Measurements from ENCODE around the gene SGMS1.
A peak's percentile ranks its signal among the peaks of the same experiment; 100 is the strongest.

SGMS1 gene

GRCh38 chr10:50618624-50619023 lies 5.1 kb downstream of the SGMS1 start:
- no peak overlapping the region for H2BK5ac ChIP-seq (ENCODE audit: low read length)
- H2BK15ac ChIP-seq (ENCODE audit: low read length) = no peak overlapping the region
- H2BK120ac ChIP-seq (ENCODE audit: low read depth, low read length) = no peak overlapping the region
- no peak overlapping the region for H3K9ac ChIP-seq (ENCODE audit: low read depth, low read length, poor library complexity)
- H4K8ac ChIP-seq (ENCODE audit: low read depth, low read length) = no peak overlapping the region
- H4K91ac ChIP-seq (ENCODE audit: low read depth, low read length, poor library complexity) = no peak overlapping the region
- WGBS, 2 donors (ENCODE audit: extremely low coverage in 2 of 2, insufficient read length in 2 of 2, insufficient replicate concordance in 1 of 2) = no CpG with 5 or more reads among the region's 3 CpGs
- no peak overlapping the region for H3K23ac ChIP-seq (ENCODE audit: low read depth, low read length, poor library complexity)
- DNase-seq (ENCODE audit: low spot score) = no peak
- no peak overlapping the region for H3K14ac ChIP-seq (ENCODE audit: low read length)
- H3K4me1 ChIP-seq (ENCODE audit: control insufficient read depth in 2 of 2, insufficient read depth in 1 of 2, low read depth in 1 of 2, low read length in 2 of 2) = peaks cover 2 to 6% of the 10 kb centered on the region in 2 donors
- H2AFZ ChIP-seq (ENCODE audit: low read length) = no peak overlapping the region
- H3K9me3 ChIP-seq (replicated peaks in 1 of 2; ENCODE audit: control insufficient read depth in 2 of 2, insufficient read depth in 1 of 2, low read depth in 1 of 2, low read length in 2 of 2) = no peaks in the 10 kb centered on the region
- no peaks in the 10 kb centered on the region for H3K79me1 ChIP-seq (ENCODE audit: low read depth, low read length)
- peaks cover 0 to 3% (median 0%) of the 10 kb centered on the region in 3 experiments for H3K27me3 ChIP-seq (ENCODE audit: control insufficient read depth in 3 of 3, insufficient read depth in 3 of 3, low read depth in 1 of 3, low read length in 3 of 3)
- H3K4me2 ChIP-seq (ENCODE audit: insufficient read depth, low read length, poor library complexity, severe bottlenecking) = no peak overlapping the region
- no peak overlapping the region for H3K18ac ChIP-seq (ENCODE audit: low read length)
- no peak overlapping the region for H3K4ac ChIP-seq (ENCODE audit: low read length)
- H3K36me3 ChIP-seq (replicated peaks in 1 of 2; ENCODE audit: control insufficient read depth in 2 of 2, insufficient read depth in 2 of 2, low read length in 2 of 2) = no peaks in the 10 kb centered on the region
- no peak overlapping the region for H2AK5ac ChIP-seq (ENCODE audit: low read depth, low read length)
- no peak overlapping the region for H2BK12ac ChIP-seq (ENCODE audit: low read length)
- H3K27ac ChIP-seq (replicated peaks; ENCODE audit: low read length) = no peak overlapping the region
- no peak overlapping the region for H3K4me3 ChIP-seq (ENCODE audit: low read length in 2 of 2)

- Histone ChIP-seq H3K27me3 (ENCODE audit: control insufficient read depth in 3 of 3, insufficient read depth in 3 of 3, low read depth in 1 of 3, low read length in 3 of 3) (no peaks in the 10 kb centered on the region), H3K4ac (ENCODE audit: low read length) (no peak overlapping the region), H3K23ac (ENCODE audit: low read depth, low read length, poor library complexity) (no peak overlapping the region), H3K36me3 (replicated peaks in 1 of 2; ENCODE audit: control insufficient read depth in 2 of 2, insufficient read depth in 2 of 2, low read length in 2 of 2) (no peaks in the 10 kb centered on the region), H2AFZ (ENCODE audit: low read length) (no peak overlapping the region), H3K79me1 (ENCODE audit: low read depth, low read length) (no peaks in the 10 kb centered on the region), H4K91ac (ENCODE audit: low read depth, low read length, poor library complexity) (no peak overlapping the region), H3K9ac (ENCODE audit: low read depth, low read length, poor library complexity) (no peak overlapping the region), H2BK12ac (ENCODE audit: low read length) (no peak overlapping the region), H3K4me3 (ENCODE audit: low read length in 2 of 2) (no peak overlapping the region), H3K18ac (ENCODE audit: low read length) (no peak overlapping the region), H3K4me1 (ENCODE audit: control insufficient read depth in 2 of 2, insufficient read depth in 1 of 2, low read depth in 1 of 2, low read length in 2 of 2) (peaks cover 0 to 2% of the 10 kb centered on the region in 2 donors), H3K4me2 (ENCODE audit: insufficient read depth, low read length, poor library complexity, severe bottlenecking) (no peak overlapping the region), H2BK120ac (ENCODE audit: low read depth, low read length) (no peak overlapping the region), H3K9me3 (replicated peaks in 1 of 2; ENCODE audit: control insufficient read depth in 2 of 2, insufficient read depth in 1 of 2, low read depth in 1 of 2, low read length in 2 of 2) (no peaks in the 10 kb centered on the region), H2AK5ac (ENCODE audit: low read depth, low read length) (no peak overlapping the region), H2BK15ac (ENCODE audit: low read length) (no peak overlapping the region), H4K8ac (ENCODE audit: low read depth, low read length) (no peak overlapping the region), H3K27ac (replicated peaks; ENCODE audit: low read length) (no peak overlapping the region), H3K14ac (ENCODE audit: low read length) (no peak overlapping the region), H2BK5ac (ENCODE audit: low read length) (no peak overlapping the region)
- WGBS, 2 donors (ENCODE audit: extremely low coverage in 2 of 2, insufficient read length in 2 of 2, insufficient replicate concordance in 1 of 2) = no CpG with 5 or more reads among the region's 2 CpGs
- DNase-seq (ENCODE audit: low spot score) = no peak
These were observed 8.1 kb downstream of the SGMS1 start for GRCh38 chr10:50615658-50616057.

- H2BK120ac ChIP-seq (ENCODE audit: low read depth, low read length) = no peak overlapping the region
- no peaks in the 10 kb centered on the region for H3K9me3 ChIP-seq (replicated peaks in 1 of 2; ENCODE audit: control insufficient read depth in 2 of 2, insufficient read depth in 1 of 2, low read depth in 1 of 2, low read length in 2 of 2)
- no peak overlapping the region for H3K4ac ChIP-seq (ENCODE audit: low read length)
- H3K23ac ChIP-seq (ENCODE audit: low read depth, low read length, poor library complexity) = no peak overlapping the region
- no peak for DNase-seq (ENCODE audit: low spot score)
- no CpG with 5 or more reads among the region's 7 CpGs for WGBS, 2 donors (ENCODE audit: extremely low coverage in 2 of 2, insufficient read length in 2 of 2, insufficient replicate concordance in 1 of 2)
- no peak overlapping the region for H2BK15ac ChIP-seq (ENCODE audit: low read length)
- no peak overlapping the region for H2BK12ac ChIP-seq (ENCODE audit: low read length)
- no peaks in the 10 kb centered on the region for H3K4me1 ChIP-seq (ENCODE audit: control insufficient read depth in 2 of 2, insufficient read depth in 1 of 2, low read depth in 1 of 2, low read length in 2 of 2)
- no peak overlapping the region for H2BK5ac ChIP-seq (ENCODE audit: low read length)
- H2AK5ac ChIP-seq (ENCODE audit: low read depth, low read length) = no peak overlapping the region
- H3K4me3 ChIP-seq (ENCODE audit: low read length in 2 of 2) = peak overlapping the region in 1 of 2 donors; percentile 61
- H3K9ac ChIP-seq (ENCODE audit: low read depth, low read length, poor library complexity) = no peak overlapping the region
- H3K4me2 ChIP-seq (ENCODE audit: insufficient read depth, low read length, poor library complexity, severe bottlenecking) = no peak overlapping the region
- no peak overlapping the region for H4K8ac ChIP-seq (ENCODE audit: low read depth, low read length)
- no peaks in the 10 kb centered on the region for H3K27me3 ChIP-seq (ENCODE audit: control insufficient read depth in 3 of 3, insufficient read depth in 3 of 3, low read depth in 1 of 3, low read length in 3 of 3)
- H2AFZ ChIP-seq (ENCODE audit: low read length) = no peak overlapping the region
- H3K18ac ChIP-seq (ENCODE audit: low read length) = no peak overlapping the region
- no peak overlapping the region for H4K91ac ChIP-seq (ENCODE audit: low read depth, low read length, poor library complexity)
- no peak overlapping the region for H3K14ac ChIP-seq (ENCODE audit: low read length)
- no peaks in the 10 kb centered on the region for H3K79me1 ChIP-seq (ENCODE audit: low read depth, low read length)
- H3K36me3 ChIP-seq (replicated peaks in 1 of 2; ENCODE audit: control insufficient read depth in 2 of 2, insufficient read depth in 2 of 2, low read length in 2 of 2) = no peaks in the 10 kb centered on the region
- H3K27ac ChIP-seq (replicated peaks; ENCODE audit: low read length) = no peak overlapping the region
These were observed 9.2 kb downstream of the SGMS1 start for GRCh38 chr10:50614444-50615137.

- H3K4me1 ChIP-seq (ENCODE audit: control insufficient read depth in 2 of 2, insufficient read depth in 1 of 2, low read depth in 1 of 2, low read length in 2 of 2) = no peaks in the 10 kb centered on the region
- H2BK5ac ChIP-seq (ENCODE audit: low read length) = no peak overlapping the region
- WGBS, 2 donors (ENCODE audit: extremely low coverage in 2 of 2, insufficient read length in 2 of 2, insufficient replicate concordance in 1 of 2) = no CpG with 5 or more reads among the region's 4 CpGs
- H2BK120ac ChIP-seq (ENCODE audit: low read depth, low read length) = no peak overlapping the region
- H3K9ac ChIP-seq (ENCODE audit: low read depth, low read length, poor library complexity) = no peak overlapping the region
- H3K4ac ChIP-seq (ENCODE audit: low read length) = no peak overlapping the region
- DNase-seq (ENCODE audit: low spot score) = no peak
- H4K8ac ChIP-seq (ENCODE audit: low read depth, low read length) = no peak overlapping the region
- no peaks in the 10 kb centered on the region for H3K36me3 ChIP-seq (replicated peaks in 1 of 2; ENCODE audit: control insufficient read depth in 2 of 2, insufficient read depth in 2 of 2, low read length in 2 of 2)
- H3K27me3 ChIP-seq (ENCODE audit: control insufficient read depth in 3 of 3, insufficient read depth in 3 of 3, low read depth in 1 of 3, low read length in 3 of 3) = no peaks in the 10 kb centered on the region
- no peak overlapping the region for H3K4me2 ChIP-seq (ENCODE audit: insufficient read depth, low read length, poor library complexity, severe bottlenecking)
- no peak overlapping the region for H2BK15ac ChIP-seq (ENCODE audit: low read length)
- H3K23ac ChIP-seq (ENCODE audit: low read depth, low read length, poor library complexity) = no peak overlapping the region
- no peak overlapping the region for H3K18ac ChIP-seq (ENCODE audit: low read length)
- H3K27ac ChIP-seq (replicated peaks; ENCODE audit: low read length) = no peak overlapping the region
- peak overlapping the region in 1 of 2 donors; percentile 61 for H3K4me3 ChIP-seq (ENCODE audit: low read length in 2 of 2)
- H3K79me1 ChIP-seq (ENCODE audit: low read depth, low read length) = no peaks in the 10 kb centered on the region
- H3K9me3 ChIP-seq (replicated peaks in 1 of 2; ENCODE audit: control insufficient read depth in 2 of 2, insufficient read depth in 1 of 2, low read depth in 1 of 2, low read length in 2 of 2) = no peaks in the 10 kb centered on the region
- H2AFZ ChIP-seq (ENCODE audit: low read length) = no peak overlapping the region
- no peak overlapping the region for H3K14ac ChIP-seq (ENCODE audit: low read length)
- no peak overlapping the region for H2BK12ac ChIP-seq (ENCODE audit: low read length)
- H4K91ac ChIP-seq (ENCODE audit: low read depth, low read length, poor library complexity) = no peak overlapping the region
- no peak overlapping the region for H2AK5ac ChIP-seq (ENCODE audit: low read depth, low read length)
These were observed 9.9 kb downstream of the SGMS1 start for GRCh38 chr10:50613726-50614443.
